Lower lobe of right lung (tissue), 2 donors: Measurements from ENCODE around the gene HTR2A. TPM values are rescaled to one million over a fixed set of nuclear protein-coding genes. Genes with fewer than 3 reads are reported as not detected.
A peak's percentile ranks its signal among the peaks of the same experiment; 100 is the strongest.

Source experiments
- ATAC-seq, 2 donors: fragments of 200-7000 bp; cut with Tn5 transposase; one replicate each; pipeline ENCODE4 v1.9.1; 2020 to 2022; ENCODE audit warnings: mild to moderate bottlenecking in 2 of 2, moderate library complexity in 2 of 2
- DNase-seq: peaks from one replicate; pipeline ENCODE4 v3.0.0-alpha.2; 2020
- H3K27ac ChIP-seq: fragments of 200-600 bp; one replicate; pipeline ENCODE4 v1.8.0; 2022
- H3K27me3 ChIP-seq: fragments of 200-600 bp; one replicate; pipeline ENCODE4 v1.8.0; 2022; ENCODE audit warnings: low read depth
- H3K36me3 ChIP-seq: fragments of 200-600 bp; one replicate; pipeline ENCODE4 v1.8.0; 2022; ENCODE audit warnings: mild to moderate bottlenecking
- H3K4me1 ChIP-seq: fragments of 200-600 bp; one replicate; pipeline ENCODE4 v1.8.0; 2022
- H3K4me3 ChIP-seq: fragments of 200-600 bp; one replicate; pipeline ENCODE4 v1.8.0; 2022; ENCODE audit warnings: mild to moderate bottlenecking
- H3K9me3 ChIP-seq: fragments of 200-600 bp; one replicate; pipeline ENCODE4 v1.8.0; 2022
- CTCF ChIP-seq: fragments of 200-600 bp; IDR thresholded peaks from one replicate; pipeline ENCODE4 v1.8.0; 2022; ENCODE audit warnings: antibody characterized with exemption, mild to moderate bottlenecking
- intact Hi-C: fragments of 100-400 bp; cut with DNase I; formaldehyde crosslinking; loops from one replicate; pipeline ENCODE4 v1.11.0; 2022
- total RNA-seq: library from RNA; stranded (reverse); fragmentation: NEBNext Ultra II Directional; extraction: Animal tissue kit (Norgen Biotek cat#: 25700); gene quantifications from one replicate; pipeline ENCODE4 v1.2.1, GENCODE V29; 2021
- donor health status: DM: no; HTN: yes; CAD: no; lungs with severe emphysema.

Gene HTR2A
- total RNA-seq, 1 donor from 2014 or later, result 0.32 TPM

- DNase-seq (peak; percentile 83), ATAC-seq (peak; percentile 96 to 97)
- Histone ChIP-seq H3K27ac (peak overlapping the region; percentile 51), H3K4me1 (peaks cover 11% of the 10 kb centered on the region), H3K9me3 (no peaks in the 10 kb centered on the region), H3K27me3 (peaks cover 3% of the 10 kb centered on the region), H3K4me3 (peak overlapping the region; percentile 65), H3K36me3 (no peaks in the 10 kb centered on the region)
- intact Hi-C loops, result no loop called here
- TF ChIP-seq CTCF, result peak; percentile 97
Measured at GRCh38 chr13:46893798-46894560, 2.9 kb downstream of the HTR2A start.

- Histone ChIP-seq H3K36me3 (no peaks in the 10 kb centered on the region), H3K27me3 (peaks cover 3% of the 10 kb centered on the region), H3K9me3 (no peaks in the 10 kb centered on the region), H3K27ac (no peak overlapping the region), H3K4me3 (peak overlapping the region; percentile 65), H3K4me1 (peaks cover 11% of the 10 kb centered on the region)
- intact Hi-C loops, result no loop called here
- no peak for TF ChIP-seq CTCF
- DNase-seq, result no peak
- no peak for ATAC-seq
Measured at GRCh38 chr13:46893221-46893740, 3.6 kb downstream of the HTR2A start.

GRCh38 chr13:46885018-46885417 is 11.8 kb downstream of the HTR2A start:
- intact Hi-C loops, result no loop called here
- Histone ChIP-seq H3K4me1 (no peaks in the 10 kb centered on the region), H3K27ac (no peak overlapping the region), H3K27me3 (no peaks in the 10 kb centered on the region), H3K36me3 (no peaks in the 10 kb centered on the region), H3K4me3 (no peak overlapping the region), H3K9me3 (no peaks in the 10 kb centered on the region)
- ATAC-seq (no peak), DNase-seq (no peak)
- TF ChIP-seq CTCF, result no peak

- Histone ChIP-seq H3K27me3 (no peaks in the 10 kb centered on the region), H3K27ac (no peak overlapping the region), H3K9me3 (no peaks in the 10 kb centered on the region), H3K4me3 (no peak overlapping the region), H3K4me1 (no peaks in the 10 kb centered on the region), H3K36me3 (no peaks in the 10 kb centered on the region)
- no peak for TF ChIP-seq CTCF
- ATAC-seq, result no peak
- no peak for DNase-seq
- intact Hi-C loops, result no loop called here
Measured at GRCh38 chr13:46884531-46884930, 12.3 kb downstream of the HTR2A start.

GRCh38 chr13:46881621-46882020 is 15.2 kb downstream of the HTR2A start:
- no peaks in the 10 kb centered on the region for H3K9me3 ChIP-seq
- no peak overlapping the region for H3K27ac ChIP-seq
- no peak for TF ChIP-seq CTCF
- ATAC-seq (no peak), DNase-seq (no peak)
- H3K4me1 ChIP-seq, result no peaks in the 10 kb centered on the region
- H3K4me3 ChIP-seq, result no peak overlapping the region
- no peaks in the 10 kb centered on the region for H3K27me3 ChIP-seq
- intact Hi-C loops, result no loop called here
- no peaks in the 10 kb centered on the region for H3K36me3 ChIP-seq
